ACC112 (cell line): Measurements from ENCODE around the gene LGALS8.
"Not testable (repeated sequence)": the region's sequence is repeated elsewhere in the genome, so short reads cannot be mapped to it uniquely, and the experiment has no call there.

ENCODE experiments used
- H2AFZ ChIP-seq: fragments of 200-600 bp; sonication (generic); one replicate; pipeline ENCODE4 v1.6.0; 2017; ENCODE audit warnings: antibody characterized with exemption, low read length; ENCODE audit not compliant: unreplicated experiment
- H3K27ac ChIP-seq: fragments of 200-600 bp; sonication (generic); 2 replicates; pipeline ENCODE4 v1.5.1; 2014; ENCODE audit warnings: low read depth, mild to moderate bottlenecking, antibody characterized with exemption, low read length, moderate library complexity
- H3K27me3 ChIP-seq: fragments of 200-600 bp; sonication (generic); 2 replicates; pipeline ENCODE4 v1.6.1; 2014; ENCODE audit warnings: mild to moderate bottlenecking, antibody characterized with exemption, low read length, moderate library complexity, mixed read lengths; ENCODE audit not compliant: insufficient read depth
- H3K36me3 ChIP-seq: fragments of 200-600 bp; sonication (generic); 2 replicates; pipeline ENCODE4 v1.6.1; 2016; ENCODE audit warnings: mild to moderate bottlenecking, antibody characterized with exemption, low read length, moderate library complexity, mixed read lengths; ENCODE audit not compliant: insufficient read depth
- H3K4me1 ChIP-seq: fragments of 200-600 bp; sonication (generic); one replicate; pipeline ENCODE4 v1.6.1; 2016; ENCODE audit warnings: low read length, mixed read lengths; ENCODE audit not compliant: insufficient read depth, unreplicated experiment, control insufficient read depth
- H3K4me3 ChIP-seq: fragments of 200-600 bp; sonication (generic); 2 replicates; pipeline ENCODE4 v1.5.1; 2014; ENCODE audit warnings: mild to moderate bottlenecking, low read depth, low read length
- H3K79me2 ChIP-seq: fragments of 200-600 bp; sonication (generic); one replicate; pipeline ENCODE4 v1.6.0; 2016; ENCODE audit warnings: low read length; ENCODE audit not compliant: control insufficient read depth, unreplicated experiment, insufficient read depth

The LGALS8 gene

DNA sequence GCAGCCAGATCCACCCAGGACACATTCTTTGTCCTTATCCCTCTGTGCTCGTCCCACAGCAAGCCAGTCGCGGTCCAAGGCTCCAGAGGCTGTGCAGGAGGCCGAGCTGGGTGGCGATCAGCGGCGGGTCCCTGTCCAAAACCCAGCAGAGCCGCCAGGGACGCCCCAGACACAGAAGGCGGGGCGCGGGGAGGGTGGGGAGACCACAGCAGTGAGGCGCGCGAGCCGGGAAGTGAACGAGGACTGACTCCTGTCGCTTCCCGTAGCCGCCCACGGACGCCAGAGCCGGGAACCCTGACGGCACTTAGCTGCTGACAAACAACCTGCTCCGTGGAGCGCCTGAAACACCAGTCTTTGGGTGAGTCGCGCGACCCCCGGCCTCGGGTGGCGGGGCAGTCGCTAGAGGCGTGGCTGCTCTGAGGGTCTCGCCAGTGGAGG lies at the start of gene LGALS8:
LGALS8 (plus strand) TSS at position 279 of the 438 bp plus-strand sequence. CDS start 2,089 bp downstream, outside the sequence.
- Histone ChIP-seq H3K4me3 (peak within 1 kb of the TSS; percentile 96), H3K36me3 (peaks cover 8% of the 10 kb centered on the region; the same call in 1 of the 2 replicates), H3K4me1 (no peaks in the 10 kb centered on the region), H3K27me3 (no peaks in the 10 kb centered on the region), H2AFZ (peak within 1 kb of the TSS; percentile 88), H3K79me2 (peaks cover 25% of the 10 kb centered on the region), H3K27ac (peak within 1 kb of the TSS; percentile 75)

- Histone ChIP-seq H3K4me1 (no peaks in the 10 kb centered on the region), H3K27ac (no peak overlapping the region), H3K79me2 (no peaks in the 10 kb centered on the region), H2AFZ (no peak overlapping the region), H3K27me3 (peaks cover 34% of the 10 kb centered on the region), H3K36me3 (no peaks in the 10 kb centered on the region), H3K4me3 (no peak overlapping the region)
Measured at GRCh38 chr1:236476019-236476418, 47.8 kb upstream of the LGALS8 start.

DNA sequence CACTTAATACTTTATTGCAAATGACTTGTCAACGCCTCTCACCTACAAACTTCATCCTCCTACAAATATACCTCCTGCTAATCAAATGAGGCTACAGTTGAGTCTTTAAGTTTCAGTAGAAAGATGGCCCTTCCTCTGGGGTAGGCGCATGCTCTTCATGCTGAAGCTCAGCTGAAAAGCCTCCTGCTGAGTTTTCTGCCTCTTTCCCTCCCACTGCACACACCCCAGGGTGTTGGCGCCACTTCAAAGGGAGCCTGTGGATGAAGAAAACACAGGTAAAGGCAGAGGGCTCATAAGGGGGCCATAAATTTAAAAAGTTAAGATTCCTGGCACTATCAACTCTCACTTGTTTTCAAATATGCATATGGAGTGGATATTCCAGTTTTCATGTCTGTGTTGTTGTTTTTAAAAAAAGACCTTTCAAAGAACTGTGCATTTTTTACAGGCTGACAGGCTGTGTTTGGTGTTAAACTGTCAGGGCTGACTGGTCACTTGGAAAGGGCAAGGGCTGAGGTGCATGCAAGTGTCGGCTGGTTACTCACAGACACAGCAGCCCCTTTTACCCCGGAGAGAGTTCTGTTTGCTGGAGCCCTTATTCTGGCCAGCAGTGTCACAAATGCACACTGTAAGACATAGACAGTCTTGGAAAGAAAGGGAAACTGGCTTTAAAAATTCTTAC lies 42.9 kb upstream of the LGALS8 start:
- peaks cover 36% of the 10 kb centered on the region for H3K27me3 ChIP-seq
- no peak overlapping the region for H2AFZ ChIP-seq
- H3K79me2 ChIP-seq: no peaks in the 10 kb centered on the region
- H3K36me3 ChIP-seq: no peaks in the 10 kb centered on the region
- no peak overlapping the region for H3K27ac ChIP-seq
- H3K4me1 ChIP-seq: no peaks in the 10 kb centered on the region
- H3K4me3 ChIP-seq: no peak overlapping the region

DNA sequence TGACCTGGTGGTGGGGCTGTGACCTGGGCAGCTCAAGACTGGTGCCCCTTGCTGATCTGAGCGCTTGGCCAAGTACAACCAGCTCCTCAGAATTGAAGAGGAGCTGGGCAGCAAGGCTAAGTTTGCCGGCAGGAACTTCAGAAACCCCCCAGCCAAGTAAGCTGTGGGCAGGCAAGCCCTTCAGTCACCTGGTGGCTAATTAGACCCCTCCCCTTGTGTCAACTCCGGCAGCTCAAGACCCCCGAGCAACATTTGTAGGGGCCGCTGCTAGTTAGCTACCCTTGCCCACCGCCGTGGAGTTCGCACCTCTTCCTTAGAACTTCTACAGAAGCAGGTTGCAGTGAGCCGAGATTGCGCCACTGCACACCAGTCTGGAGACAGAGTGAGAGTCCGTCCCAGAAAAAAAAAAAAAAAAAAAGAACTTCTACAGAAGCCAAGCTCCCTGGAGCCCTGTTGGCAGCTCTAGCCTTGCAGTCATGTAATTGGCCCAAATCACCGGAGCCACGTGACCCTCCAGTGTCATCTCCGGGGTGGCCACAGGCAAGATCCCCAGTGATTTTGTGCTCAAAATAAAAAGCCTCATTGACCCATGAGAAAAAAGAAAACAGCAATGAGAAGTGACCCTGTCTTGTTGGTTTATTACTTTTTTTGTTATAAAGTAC lies 39.3 kb upstream of the LGALS8 start:
- H3K4me3 ChIP-seq: no peak overlapping the region
- H3K4me1 ChIP-seq: no peaks in the 10 kb centered on the region
- no peaks in the 10 kb centered on the region for H3K36me3 ChIP-seq
- no peak overlapping the region for H3K27ac ChIP-seq
- no peak overlapping the region for H2AFZ ChIP-seq
- H3K79me2 ChIP-seq: no peaks in the 10 kb centered on the region
- H3K27me3 ChIP-seq: peaks cover 36% of the 10 kb centered on the region

DNA sequence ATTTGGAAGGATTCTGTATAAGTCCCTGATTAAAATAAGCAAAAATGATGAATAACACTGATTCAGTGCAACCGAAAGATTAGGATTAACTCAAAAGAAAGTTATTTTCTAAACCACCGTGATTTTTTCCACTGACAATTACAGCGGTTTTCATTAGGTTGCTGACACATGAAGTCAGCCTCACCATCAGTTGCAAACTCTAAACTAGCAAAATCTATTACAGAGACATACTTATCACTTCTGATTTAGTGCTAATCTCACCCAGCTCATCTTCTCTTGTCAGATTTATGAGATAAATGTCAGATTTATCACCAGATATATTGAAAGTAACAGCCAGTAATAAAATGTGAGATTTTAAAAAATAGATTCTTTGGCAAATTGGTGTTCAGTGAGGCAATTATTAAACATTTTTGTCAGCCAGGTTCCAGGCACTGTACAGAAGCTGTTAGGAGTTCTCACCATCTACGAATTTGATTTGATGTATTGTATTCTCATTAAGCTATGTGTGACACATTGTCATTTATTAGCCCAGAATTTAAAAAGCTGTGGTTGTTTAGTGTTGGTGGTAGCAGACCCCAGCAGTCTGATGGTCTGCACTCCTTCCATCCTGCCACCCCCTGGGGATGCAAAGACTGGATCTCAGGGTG lies 37.3 kb upstream of the LGALS8 start:
- Histone ChIP-seq H3K4me1 (no peaks in the 10 kb centered on the region), H3K4me3 (no peak overlapping the region), H3K27ac (no peak overlapping the region), H3K79me2 (no peaks in the 10 kb centered on the region), H2AFZ (no peak overlapping the region), H3K27me3 (peaks cover 26% of the 10 kb centered on the region), H3K36me3 (no peaks in the 10 kb centered on the region)

- H3K27ac ChIP-seq, H3K4me1 ChIP-seq, H3K27me3 ChIP-seq, H3K36me3 ChIP-seq, H2AFZ ChIP-seq, H3K79me2 ChIP-seq, H3K4me3 ChIP-seq: not testable (repeated sequence)
Measured at GRCh38 chr1:236489161-236489560, 34.6 kb upstream of the LGALS8 start.

DNA sequence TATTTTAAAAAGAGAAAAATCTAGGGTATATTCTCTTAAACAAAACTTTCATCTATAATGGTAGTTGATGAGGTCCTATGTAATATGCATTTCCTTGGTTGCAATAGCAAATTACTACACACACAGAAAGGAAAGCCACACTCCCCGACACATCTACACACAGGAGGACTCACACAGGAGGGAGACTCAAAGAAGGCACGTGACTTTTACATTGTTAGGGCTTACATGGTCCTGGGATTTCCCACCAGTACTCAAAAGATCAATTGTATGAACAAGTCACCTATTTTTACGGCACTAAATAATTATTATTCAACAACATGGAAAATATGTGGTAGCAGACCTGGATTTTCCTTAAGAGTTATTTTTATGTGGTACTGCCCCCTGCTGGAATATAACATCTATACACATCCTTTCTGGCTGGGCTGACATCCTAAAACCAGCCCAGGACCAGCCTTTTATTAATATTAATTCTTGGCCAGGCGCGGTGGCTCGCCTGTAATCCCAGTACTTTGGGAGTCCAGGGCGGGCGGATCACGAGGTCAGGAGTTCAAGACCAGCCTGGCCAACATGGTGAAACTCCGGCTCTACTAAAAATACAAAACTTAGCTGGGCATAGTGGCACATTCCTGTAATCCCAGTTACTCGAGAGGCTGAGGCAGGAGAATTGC lies 33.9 kb upstream of the LGALS8 start:
- Histone ChIP-seq H3K4me1 (no peaks in the 10 kb centered on the region), H3K27ac (no peak overlapping the region), H3K36me3 (no peaks in the 10 kb centered on the region), H3K79me2 (no peaks in the 10 kb centered on the region), H2AFZ (no peak overlapping the region), H3K4me3 (no peak overlapping the region), H3K27me3 (no peaks in the 10 kb centered on the region)

GRCh38 chr1:236491469-236492136 lies 32.2 kb upstream of the LGALS8 start:
- Histone ChIP-seq H3K79me2 (no peaks in the 10 kb centered on the region), H2AFZ (no peak overlapping the region), H3K4me1 (no peaks in the 10 kb centered on the region), H3K27me3 (no peaks in the 10 kb centered on the region), H3K27ac (no peak overlapping the region), H3K36me3 (no peaks in the 10 kb centered on the region), H3K4me3 (no peak overlapping the region)

DNA sequence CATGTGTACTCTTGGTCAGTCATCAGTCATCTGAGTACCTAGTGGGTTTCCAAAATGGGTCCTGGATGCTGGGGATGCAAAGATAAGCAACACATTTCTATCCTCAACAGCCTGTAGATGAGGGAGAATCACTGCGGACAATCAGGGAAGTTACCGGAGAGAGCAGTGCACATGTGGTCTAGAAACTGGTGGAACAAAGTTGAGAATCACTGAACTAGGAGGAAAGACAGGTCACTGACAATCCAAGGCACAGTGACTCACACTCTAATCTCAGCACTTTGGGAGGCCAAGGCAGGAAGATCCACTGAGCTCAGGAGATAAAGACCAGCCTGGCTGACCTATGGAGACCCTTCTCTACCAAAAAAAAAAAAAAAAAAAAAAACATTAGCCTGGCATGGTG lies 31.4 kb upstream of the LGALS8 start:
- H3K36me3 ChIP-seq: no peaks in the 10 kb centered on the region
- no peak overlapping the region for H2AFZ ChIP-seq
- H3K4me1 ChIP-seq: no peaks in the 10 kb centered on the region
- H3K79me2 ChIP-seq: no peaks in the 10 kb centered on the region
- H3K4me3 ChIP-seq: no peak overlapping the region
- H3K27ac ChIP-seq: no peak overlapping the region
- no peaks in the 10 kb centered on the region for H3K27me3 ChIP-seq

DNA sequence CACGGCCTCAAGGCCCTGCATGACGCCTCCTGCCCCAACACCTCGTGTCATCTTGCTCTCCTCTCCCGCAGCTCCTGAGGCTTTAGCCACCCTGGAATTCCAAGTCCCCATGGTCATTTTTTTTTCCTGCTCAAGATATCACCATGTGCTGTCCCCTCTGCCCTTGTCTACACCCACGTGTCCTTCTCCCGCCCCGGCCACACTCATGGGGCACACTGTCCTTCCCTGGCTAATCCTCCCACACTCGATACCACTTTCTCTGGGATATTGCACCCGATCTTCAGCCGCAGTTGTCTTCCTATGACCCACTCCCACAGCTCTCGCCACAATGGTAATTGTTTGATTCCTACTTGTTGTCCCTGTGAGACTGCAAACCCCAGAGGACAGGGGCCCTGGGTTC lies 29.7 kb upstream of the LGALS8 start:
- Histone ChIP-seq H2AFZ (no peak overlapping the region), H3K27ac (no peak overlapping the region), H3K4me1 (no peaks in the 10 kb centered on the region), H3K79me2 (no peaks in the 10 kb centered on the region), H3K36me3 (no peaks in the 10 kb centered on the region), H3K4me3 (no peak overlapping the region), H3K27me3 (no peaks in the 10 kb centered on the region)
